H1 (cell line): Measurements from ENCODE around the gene PLXNB2. TPM values are rescaled to one million over a fixed set of nuclear protein-coding genes. Genes with fewer than 3 reads are reported as not detected.
A peak's percentile ranks its signal among the peaks of the same experiment; 100 is the strongest.

ENCODE experiments used
- CTCF ChIA-PET: fragments of 300-600 bp; sonication (Branson Sonifier 250); formaldehyde crosslinking; loops from one replicate; lab custom pipeline; 2021; ENCODE audit not compliant: partially characterized antibody; lab: Charles Lee
- POLR2A ChIA-PET: fragments of 300-600 bp; sonication (Branson Sonifier 250); formaldehyde crosslinking; loops from one replicate; lab custom pipeline; 2021; ENCODE audit warnings: inconsistent platforms; ENCODE audit not compliant: partially characterized antibody; lab: Charles Lee
- DNase-seq, 2 experiments: peaks; one replicate each; pipeline versions ENCODE4 v3.0.0 to v3.0.0-alpha.2; 2010 to 2022; ENCODE audit warnings: low spot score in 2 of 2, low read depth in 1 of 2, mixed read lengths in 1 of 2
- FAIRE-seq: peaks from 2 replicates; lab custom pipeline; 2011; peaks lifted over from hg19 to GRCh38; lab: Jason Lieb, UNC
- H2AFZ ChIP-seq: 2 replicates; pipeline ENCODE4 v1.8.1; 2012; ENCODE audit warnings: low read length, inconsistent platforms
- H2AK5ac ChIP-seq: 2 replicates; pipeline ENCODE4 v1.6.1; 2013; ENCODE audit warnings: low read depth, low read length
- H2BK120ac ChIP-seq: replicated peaks from 2 replicates; pipeline ENCODE3; 2013; ENCODE audit warnings: low read depth, low read length, inconsistent platforms
- H2BK12ac ChIP-seq: 2 replicates; pipeline ENCODE4 v1.6.1; 2013; ENCODE audit warnings: low read depth, low read length
- H2BK15ac ChIP-seq: 2 replicates; pipeline ENCODE4 v1.6.1; 2013; ENCODE audit warnings: low read length
- H2BK20ac ChIP-seq: 2 replicates; pipeline ENCODE4 v1.6.1; 2013; ENCODE audit warnings: low read length
- H2BK5ac ChIP-seq: 2 replicates; pipeline ENCODE4 v1.6.1; 2013; ENCODE audit warnings: low read depth, low read length
- H3K14ac ChIP-seq: 2 replicates; pipeline ENCODE4 v1.6.1; 2013; ENCODE audit warnings: inconsistent platforms; ENCODE audit not compliant: insufficient read length
- H3K18ac ChIP-seq: 2 replicates; pipeline ENCODE4 v1.6.1; 2013; ENCODE audit warnings: low read length; ENCODE audit errors: extremely low read depth
- H3K23ac ChIP-seq: 2 replicates; pipeline ENCODE4 v1.6.1; 2013; ENCODE audit warnings: inconsistent platforms; ENCODE audit not compliant: insufficient read length
- H3K23me2 ChIP-seq: 2 replicates; pipeline ENCODE4 v1.6.1; 2013; ENCODE audit warnings: low read depth, low read length
- H3K27ac ChIP-seq: 2 replicates; pipeline ENCODE4 v1.6.1; 2011; ENCODE audit warnings: low read depth, low read length, inconsistent platforms
- H3K27me3 ChIP-seq, 4 experiments: replicated peaks in 1 of 4; 1 replicate in 1 of 4; 2 replicates in 3 of 4; pipeline versions ENCODE4 v1.6.1 to v1.8.1; 2011 to 2013; ENCODE audit warnings: low read length in 3 of 4, mild to moderate bottlenecking in 3 of 4, inconsistent platforms in 2 of 4, mixed read lengths in 2 of 4, moderate library complexity in 1 of 4; ENCODE audit not compliant: control insufficient read depth in 3 of 4, insufficient read depth in 3 of 4; ENCODE audit errors: extremely low read depth in 1 of 4
- H3K36me3 ChIP-seq, 4 experiments: 2 replicates each; pipeline versions ENCODE4 v1.6.1 to v1.8.1; 2011 to 2013; ENCODE audit warnings: mild to moderate bottlenecking in 4 of 4, low read length in 3 of 4, moderate library complexity in 2 of 4, control low read depth in 1 of 4, inconsistent platforms in 1 of 4; ENCODE audit not compliant: insufficient read depth in 4 of 4, control insufficient read depth in 2 of 4
- H3K4ac ChIP-seq: replicated peaks from 2 replicates; pipeline ENCODE3; 2013; ENCODE audit warnings: low read length, low read depth, mixed read lengths, inconsistent platforms; ENCODE audit not compliant: insufficient read length
- H3K4me1 ChIP-seq, 4 experiments: replicated peaks in 1 of 4; 1 replicate in 1 of 4; 2 replicates in 3 of 4; pipeline versions ENCODE4 v1.6.1 to v1.8.1; 2011 to 2013; ENCODE audit warnings: low read length in 3 of 4, inconsistent platforms in 2 of 4, mixed read lengths in 1 of 4; ENCODE audit not compliant: insufficient read depth in 4 of 4, control insufficient read depth in 3 of 4
- H3K4me2 ChIP-seq, 2 experiments: 2 replicates each; pipeline versions ENCODE4 v1.6.1 to v1.8.1; 2011 to 2013; ENCODE audit warnings: low read depth in 2 of 2, low read length in 2 of 2, control low read depth in 1 of 2, inconsistent platforms in 1 of 2, mild to moderate bottlenecking in 1 of 2; ENCODE audit not compliant: insufficient read depth in 1 of 2
- H3K4me3 ChIP-seq, 4 experiments: fragments of 200-600, 300-600 bp in 1 of 4; sonication (generic), shearing (Covaris generic), sonication (Bioruptor Twin) in 1 of 4; 2 replicates each; pipeline versions ENCODE4 v1.5.1 to v1.8.1; 2011 to 2016; ENCODE audit warnings: low read length in 4 of 4, low read depth in 3 of 4, control low read depth in 2 of 4, inconsistent platforms in 2 of 4, mild to moderate bottlenecking in 2 of 4, mixed read lengths in 1 of 4, moderate library complexity in 1 of 4; ENCODE audit not compliant: insufficient read depth in 2 of 4; ENCODE audit errors: extremely low read depth in 1 of 4
- H3K56ac ChIP-seq: replicated peaks from 2 replicates; pipeline ENCODE3; 2013; ENCODE audit warnings: low read depth, mild to moderate bottlenecking, mixed read lengths, low read length, inconsistent platforms; ENCODE audit not compliant: insufficient read length
- H3K79me1 ChIP-seq: 2 replicates; pipeline ENCODE4 v1.6.1; 2013; ENCODE audit warnings: low read depth, low read length, control low read depth
- H3K79me2 ChIP-seq, 2 experiments: 2 replicates each; pipeline versions ENCODE4 v1.6.1 to v1.8.1; 2012 to 2013; ENCODE audit warnings: low read length in 2 of 2, mild to moderate bottlenecking in 2 of 2, inconsistent platforms in 1 of 2; ENCODE audit not compliant: insufficient read depth in 2 of 2, control insufficient read depth in 1 of 2
- H3K9ac ChIP-seq, 4 experiments: replicated peaks in 1 of 4; 1 replicate in 1 of 4; 2 replicates in 3 of 4; pipeline versions ENCODE4 v1.6.1 to v1.8.1; 2011 to 2013; ENCODE audit warnings: low read depth in 3 of 4, low read length in 3 of 4, control low read depth in 2 of 4, mild to moderate bottlenecking in 2 of 4, moderate library complexity in 2 of 4, inconsistent platforms in 1 of 4; ENCODE audit errors: extremely low read depth in 1 of 4
- H3K9me3 ChIP-seq, 2 experiments: 2 replicates each; pipeline versions ENCODE4 v1.6.1 to v1.8.1; 2012 to 2013; ENCODE audit warnings: mild to moderate bottlenecking in 2 of 2, moderate library complexity in 2 of 2, control low read depth in 1 of 2, inconsistent platforms in 1 of 2, low read depth in 1 of 2, low read length in 1 of 2, mixed read lengths in 1 of 2; ENCODE audit not compliant: insufficient read depth in 2 of 2
- H4K20me1 ChIP-seq, 2 experiments: replicated peaks in 1 of 2; 2 replicates each; pipeline versions ENCODE3 to v1.8.1; 2011 to 2013; ENCODE audit warnings: inconsistent platforms in 2 of 2, low read length in 2 of 2, mild to moderate bottlenecking in 1 of 2; ENCODE audit not compliant: insufficient read depth in 2 of 2, control insufficient read depth in 1 of 2
- H4K5ac ChIP-seq: 2 replicates; pipeline ENCODE4 v1.6.1; 2013; ENCODE audit warnings: low read length, low read depth, mixed read lengths, inconsistent platforms; ENCODE audit not compliant: insufficient read length
- H4K8ac ChIP-seq: 2 replicates; pipeline ENCODE4 v1.8.0; 2013; ENCODE audit warnings: mild to moderate bottlenecking, moderate library complexity, low read length, inconsistent platforms; ENCODE audit not compliant: insufficient read depth; ENCODE audit errors: extremely low read depth
- H4K91ac ChIP-seq: replicated peaks from 2 replicates; pipeline ENCODE3; 2013; ENCODE audit warnings: low read length, mixed read lengths, inconsistent platforms; ENCODE audit not compliant: insufficient read length
- CBX8 ChIP-seq: fragments of 300-800, 300-1000 bp; sonication (generic); IDR thresholded peaks from 2 replicates; pipeline ENCODE4 v1.7.1; 2016; ENCODE audit warnings: low read depth, low read length, borderline replicate concordance
- EGR1 ChIP-seq: IDR thresholded peaks from 2 replicates; pipeline ENCODE4 v1.6.1; 2011; ENCODE audit warnings: low read depth, low read length, borderline replicate concordance
- EZH2 ChIP-seq: fragments of 200-600 bp; sonication (generic); IDR thresholded peaks from 2 replicates; pipeline ENCODE4 v1.7.1; 2012; ENCODE audit warnings: low read depth, mild to moderate bottlenecking, moderate library complexity, low read length, inconsistent platforms; ENCODE audit not compliant: severe bottlenecking
- HDAC6 ChIP-seq: IDR thresholded peaks from one replicate; pipeline ENCODE4 v1.7.1; 2012; ENCODE audit warnings: low read depth, mild to moderate bottlenecking, inconsistent platforms, low read length, moderate library complexity
- NRF1 ChIP-seq: IDR thresholded peaks from 2 replicates; pipeline ENCODE4 v1.6.1; 2011; ENCODE audit warnings: mild to moderate bottlenecking, low read depth, low read length, improper control_type of control experiment
- SAP30 ChIP-seq: fragments of 300-600 bp; sonication (generic); IDR thresholded peaks from 2 replicates; pipeline ENCODE4 v1.7.1; 2012; ENCODE audit warnings: low read length, moderate library complexity, mild to moderate bottlenecking, inconsistent platforms; ENCODE audit not compliant: insufficient read depth, insufficient replicate concordance
- SIRT6 ChIP-seq: IDR thresholded peaks from one replicate; pipeline ENCODE4 v1.7.1; 2012; ENCODE audit warnings: low read length, inconsistent platforms
- SP2 ChIP-seq: IDR thresholded peaks from 2 replicates; pipeline ENCODE4 v1.6.1; 2012; ENCODE audit warnings: mild to moderate bottlenecking, low read length, inconsistent platforms
- TAF1 ChIP-seq: IDR thresholded peaks from 2 replicates; pipeline ENCODE4 v1.6.1; 2011; ENCODE audit warnings: mild to moderate bottlenecking, low read depth, low read length
- TBP ChIP-seq: IDR thresholded peaks from 2 replicates; pipeline ENCODE4 v1.6.1; 2011; ENCODE audit warnings: low read depth, low read length, improper control_type of control experiment
- YY1 ChIP-seq: IDR thresholded peaks from 2 replicates; pipeline ENCODE4 v1.6.1; 2011; ENCODE audit warnings: low read depth, mild to moderate bottlenecking, low read length
- WGBS, 2 experiments: shearing (Covaris generic) in 1 of 2; methylation state at CpG; one replicate each; pipeline versions ENCODE4 v1.1.6 to v1.1.7; 2013 to 2015; ENCODE audit warnings: low lambda C conversion rate in 2 of 2, mixed read lengths in 2 of 2, inconsistent platforms in 1 of 2, low coverage in 1 of 2, missing lambda C conversion rate in 1 of 2; ENCODE audit not compliant: insufficient replicate concordance in 2 of 2, insufficient coverage in 1 of 2, insufficient read length in 1 of 2; ENCODE audit errors: extremely low coverage in 1 of 2, missing lambda C conversion rate in 1 of 2; 5-methylcytosine and 5-hydroxymethylcytosine counted together
- polyA plus RNA-seq, 7 experiments: library from polyadenylated mRNA; depleted of rRNA in 3 of 7; stranded (reverse) in 5 of 7; unstranded in 2 of 7; fragments of >200 nt in 5 of 7; fragments of 200-250 nt in 2 of 7; gene quantifications; 1 replicate in 5 of 7; 2 replicates in 1 of 7; 4 replicates in 1 of 7; pipeline versions ENCODE4 v1.2.1 to v1.2.3, GENCODE V29; 2011 to 2013; ENCODE audit warnings: missing spikeins in 2 of 7, mixed read lengths in 2 of 7
- total RNA-seq: library from RNA; stranded (reverse); fragmentation: NEBNext Ultra II Directional; extraction: Animal tissue kit (Norgen Biotek cat#: 25700); gene quantifications from 2 replicates; pipeline ENCODE4 v1.2.1, GENCODE V29; 2021

The PLXNB2 gene
- total and polyA plus RNA-seq, 2 of the 8 experiments (the other 6 are each of a cell fraction or from before 2014, with no cell fraction given), result 58.3 to 92.8 TPM

GRCh38 chr22:50293441-50294318, 13.8 kb downstream of the PLXNB2 start:
- no peaks in the 10 kb centered on the region for H3K23me2 ChIP-seq
- H3K18ac ChIP-seq, result peak overlapping the region; percentile 78
- ChIA-PET POLR2A (interaction anchor here (0.8 to 2.2 kb wide), 10 partner anchors 10 to 42 kb away, joined by 3 to 16 read pairs (median 5); partner anchors contain the start of genes HDAC10 and PLXNB2), CTCF (interaction anchor here (0.8 to 2.0 kb wide), 11 partner anchors 8 to 177 kb away, joined by 3 to 15 read pairs (median 5); no protein-coding TSS in a partner anchor)
- peak overlapping the region; percentile 61 for H3K4ac ChIP-seq
- peak overlapping the region; percentile 72; the same call in 1 of the 2 replicates for H2BK20ac ChIP-seq
- peaks cover 28% of the 10 kb centered on the region for H3K79me1 ChIP-seq
- no peak overlapping the region for H2BK120ac ChIP-seq
- peak in 1 of 2 experiments; percentile 90 for DNase-seq
- peak overlapping the region; percentile 19 to 52 (median 24); a peak in 5 of 8 replicates for H3K4me3 ChIP-seq
- no peaks in the 10 kb centered on the region for H3K27me3 ChIP-seq
- peak overlapping the region; percentile 56 to 63 for H3K4me2 ChIP-seq
- H3K27ac ChIP-seq, result peak overlapping the region; percentile 77; the same call in 1 of the 2 replicates
- no peak overlapping the region for H3K23ac ChIP-seq
- H2AK5ac ChIP-seq, result peak overlapping the region; percentile 65; the same call in 1 of the 2 replicates
- peak overlapping the region; percentile 97; the same call in 1 of the 2 replicates for H2BK15ac ChIP-seq
- H4K8ac ChIP-seq, result peak overlapping the region; percentile 53
- H3K14ac ChIP-seq, result no peak overlapping the region
- peaks cover 2 to 17% (median 6%) of the 10 kb centered on the region in 4 experiments; a peak in 5 of 8 replicates for H3K36me3 ChIP-seq
- peak overlapping the region; percentile 97; the same call in 1 of the 2 replicates for H2BK12ac ChIP-seq
- H2BK5ac ChIP-seq, result peak overlapping the region; percentile 97
- peaks cover 0 to 32% (median 21%) of the 10 kb centered on the region in 4 experiments; a peak in 6 of 7 replicates for H3K4me1 ChIP-seq
- no peak overlapping the region for H2AFZ ChIP-seq
- peak overlapping the region; percentile 62 for H4K5ac ChIP-seq
- peak overlapping the region in 2 of 4 experiments; percentile 36 to 38; a peak in 2 of 7 replicates for H3K9ac ChIP-seq
- no peaks in the 10 kb centered on the region for H3K9me3 ChIP-seq
- peaks cover 0 to 57% of the 10 kb centered on the region in 2 experiments; a peak in 3 of 4 replicates for H3K79me2 ChIP-seq
- peaks cover 14 to 38% of the 10 kb centered on the region in 2 experiments for H4K20me1 ChIP-seq
- no peak overlapping the region for H3K56ac ChIP-seq
- 37% methylated on average over 19 of the region's 42 CpGs; no CpG with 5 or more reads in 1 of the 2 experiments for WGBS, 2 experiments
- no peak for FAIRE-seq
- H4K91ac ChIP-seq, result peak overlapping the region; percentile 75
- TF ChIP-seq EGR1, result peak; percentile 99
- no peak for TF ChIP-seq SAP30
- no peak for TF ChIP-seq NRF1
- no peak for TF ChIP-seq CBX8
- peak; percentile 65; the same call in 1 of the 2 replicates for TF ChIP-seq YY1
- no peak for TF ChIP-seq EZH2
- no peak for TF ChIP-seq SP2
- TF ChIP-seq SIRT6, result no peak
- peak; percentile 49; the same call in 1 of the 2 replicates for TF ChIP-seq TAF1
- TF ChIP-seq HDAC6, result no peak
- TF ChIP-seq TBP, result 0 out of 2 replicates have a peak, but pooled peaks have one; percentile 21
